OCI-LY1 (cell line): ENCODE measurements around the gene MYMX.

Source experiments
- CTCF ChIP-seq: fragments of 200-600 bp; sonication (generic), shearing (Covaris generic); IDR thresholded peaks from 2 replicates; pipeline ENCODE4 v1.5.1; 2017; ENCODE audit warnings: mild to moderate bottlenecking, antibody characterized with exemption, low read length, moderate library complexity, mixed read lengths
- EZH2 ChIP-seq: fragments of 200-600 bp; sonication (generic), shearing (Covaris generic); IDR thresholded peaks from 2 replicates; pipeline ENCODE4 v1.8.0; 2017; ENCODE audit warnings: borderline replicate concordance, mixed run types, mild to moderate bottlenecking, antibody characterized with exemption, low read length, moderate library complexity, mixed read lengths

- TF ChIP-seq CTCF (no peak), EZH2 (no peak)
Measured at GRCh38 chr6:44221961-44222335, 5.2 kb downstream of the MYMX start.
